Activated CD8-positive, alpha-beta memory T cell treated with anti-CD3 and anti-CD28 coated beads, Interleukin-2, amount 10 ng/mL, durations not matched to agents 7 days and 5 days (primary cell): ENCODE results near the gene CYTH2. TPM values are rescaled to one million over a fixed set of nuclear protein-coding genes. Genes with fewer than 3 reads are reported as not detected.
"Not testable (repeated sequence)": the region's sequence is repeated elsewhere in the genome, so short reads cannot be mapped to it uniquely, and the experiment has no call there.

Experiments used
- ATAC-seq: fragments of 150-1000 bp; cut with Tn5 transposase; one replicate; pipeline ENCODE4 v1.10.0; 2021; ENCODE audit warnings: moderate library complexity
- CTCF ChIA-PET: fragments of 350-600 bp; sonication (Branson Sonifier 250); formaldehyde crosslinking; loops from one replicate; lab custom pipeline; 2021; ENCODE audit warnings: antibody characterized with exemption; lab: Charles Lee
- DNase-seq: peaks from one replicate; pipeline ENCODE4 v3.0.0-alpha.2; 2020
- H3K27ac Mint-ChIP-seq: one replicate; pipeline ENCODE4 v1.8.0; 2021; ENCODE audit warnings: mild to moderate bottlenecking, mixed read lengths
- H3K27me3 Mint-ChIP-seq: one replicate; pipeline ENCODE4 v1.8.0; 2021; ENCODE audit warnings: mixed read lengths
- H3K36me3 Mint-ChIP-seq: one replicate; pipeline ENCODE4 v1.8.0; 2021; ENCODE audit warnings: mild to moderate bottlenecking, mixed read lengths
- H3K4me1 Mint-ChIP-seq: one replicate; pipeline ENCODE4 v1.8.0; 2021; ENCODE audit warnings: mixed read lengths
- H3K4me3 Mint-ChIP-seq: one replicate; pipeline ENCODE4 v1.8.0; 2021; ENCODE audit warnings: mild to moderate bottlenecking, moderate library complexity, mixed read lengths
- H3K9me3 Mint-ChIP-seq: one replicate; pipeline ENCODE4 v1.8.0; 2022; ENCODE audit warnings: low read depth, mixed read lengths
- total RNA-seq, 2 experiments: library from RNA; stranded (reverse); gene quantifications; one replicate each; pipeline ENCODE4 v1.2.3, GENCODE V29; 2021

CYTH2 gene
- total RNA-seq, 2 experiments from 2014 or later = 42.5 to 47.8 TPM

DNA sequence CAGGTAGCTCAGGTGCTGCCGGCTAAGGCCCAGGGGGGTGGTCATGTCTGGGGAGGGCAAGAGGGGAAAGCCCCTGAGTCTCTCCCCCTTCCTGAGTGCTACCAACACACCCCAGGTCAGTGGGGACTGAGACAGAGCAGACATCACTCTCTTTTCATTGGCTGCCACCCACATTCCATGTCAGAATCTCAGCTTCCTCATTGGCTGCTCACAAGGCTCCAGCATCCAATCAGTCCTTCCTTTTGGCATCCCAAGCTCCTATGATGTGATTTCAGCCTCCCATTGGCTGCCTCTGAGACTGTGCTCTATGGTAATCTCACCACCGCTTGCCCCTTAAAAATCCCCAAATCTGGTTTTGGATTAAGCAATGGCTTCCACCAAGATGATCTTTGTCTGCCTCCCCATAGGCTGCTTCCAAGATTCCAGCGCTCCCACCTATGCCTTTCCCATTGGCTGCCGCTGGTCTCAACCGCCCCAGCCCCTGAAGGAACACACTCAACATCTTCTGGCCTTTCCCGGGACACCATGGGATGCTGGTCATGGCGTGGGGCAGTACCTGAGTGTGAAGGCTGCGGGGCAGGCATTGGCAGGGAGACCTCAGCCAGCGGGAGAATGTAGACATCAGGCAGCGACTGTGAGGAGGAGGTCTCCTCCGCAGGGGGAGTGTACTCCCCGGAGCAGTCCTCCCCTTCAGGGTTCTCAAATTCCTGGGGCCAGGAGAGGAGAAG lies 40.5 kb downstream of the CYTH2 start:
- H3K4me3 Mint-ChIP-seq = no peak overlapping the region
- CTCF ChIA-PET = interaction anchor here (1.0 to 9.6 kb wide), 4 partner anchors 9 to 77 kb away, joined by 3 to 221 read pairs (median 10); no protein-coding TSS in a partner anchor

DNA sequence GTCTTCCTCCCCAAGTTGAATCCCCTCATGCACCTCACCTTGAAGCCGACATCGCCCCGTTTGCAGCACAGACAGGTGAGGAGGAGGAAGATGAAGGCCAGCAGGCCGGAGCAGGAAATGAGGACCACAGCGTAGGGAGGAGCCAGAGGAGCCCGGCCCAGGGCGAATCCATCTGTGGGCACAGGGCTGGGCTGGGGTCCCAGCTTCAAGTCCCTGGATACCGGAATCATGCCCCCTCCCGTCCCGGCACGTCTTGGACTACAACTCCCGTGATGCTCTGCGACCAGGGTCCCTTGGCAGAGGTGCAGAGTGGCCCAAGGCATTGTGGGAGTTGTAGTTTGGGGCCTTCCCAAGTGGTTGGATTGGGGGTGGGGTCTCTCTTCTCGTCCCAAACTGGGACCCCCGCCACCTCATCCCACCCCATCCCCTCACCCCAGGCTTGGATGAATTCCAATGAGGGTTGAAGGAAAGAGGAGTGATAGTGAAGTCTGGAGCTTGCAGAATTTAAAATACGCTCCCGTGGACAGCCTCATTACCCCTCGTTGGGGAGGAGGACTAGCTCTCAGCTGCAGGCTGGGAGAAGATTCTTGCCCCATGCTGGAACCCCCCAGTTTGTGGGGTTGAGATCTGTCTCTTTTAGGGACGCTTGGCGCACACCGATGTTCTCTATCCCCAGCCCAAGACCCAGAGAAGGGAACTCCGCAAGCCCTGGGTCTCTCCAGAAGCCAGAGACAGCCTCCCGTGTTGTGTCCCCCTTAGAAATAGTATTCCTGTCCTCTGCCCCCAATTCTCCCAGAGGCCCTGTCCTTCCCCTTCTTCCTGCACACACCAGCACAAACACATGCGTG lies 41.5 kb downstream of the CYTH2 start:
- H3K9me3 Mint-ChIP-seq = no peaks in the 10 kb centered on the region
- peak overlapping the region; percentile 74 for H3K4me3 Mint-ChIP-seq
- no peaks in the 10 kb centered on the region for H3K27me3 Mint-ChIP-seq
- peak overlapping the region; percentile 76 for H3K27ac Mint-ChIP-seq
- ATAC-seq (peak; percentile 50), DNase-seq (peak; percentile 87)
- peaks cover 21% of the 10 kb centered on the region for H3K4me1 Mint-ChIP-seq
- no peaks in the 10 kb centered on the region for H3K36me3 Mint-ChIP-seq
- CTCF ChIA-PET = interaction anchor here (0.9 to 9.6 kb wide), 4 partner anchors 10 to 76 kb away, joined by 3 to 221 read pairs (median 3); no protein-coding TSS in a partner anchor

More for the DNA sequence above, 40.5 kb downstream of the CYTH2 start:
- DNase-seq (peak; percentile 41), ATAC-seq (no peak)
- H3K4me1 Mint-ChIP-seq = peaks cover 18% of the 10 kb centered on the region
- no peak overlapping the region for H3K27ac Mint-ChIP-seq
- H3K9me3 Mint-ChIP-seq = no peaks in the 10 kb centered on the region
- H3K27me3 Mint-ChIP-seq = no peaks in the 10 kb centered on the region
- no peaks in the 10 kb centered on the region for H3K36me3 Mint-ChIP-seq

DNA sequence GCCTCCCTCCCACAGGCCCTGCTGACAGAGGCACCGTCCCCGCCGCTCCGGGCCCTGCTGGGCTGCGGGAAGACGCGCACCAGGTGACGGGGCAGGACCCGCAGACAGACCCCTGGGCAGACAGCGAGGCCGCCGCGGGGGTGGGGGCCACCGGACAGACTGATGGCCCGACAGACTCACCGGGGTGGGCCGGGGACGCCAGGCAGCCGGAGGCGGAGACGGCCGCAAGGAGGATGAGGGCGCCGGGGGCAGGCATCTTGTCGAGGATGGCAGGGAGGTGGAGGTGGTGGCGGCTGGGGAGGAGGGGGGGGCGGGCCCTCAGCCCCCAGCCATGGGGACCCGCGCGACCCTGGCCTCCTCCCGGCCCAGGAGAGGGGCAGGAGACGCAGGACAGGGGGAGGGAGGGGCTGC lies 42.2 kb downstream of the CYTH2 start:
- DNase-seq (no peak), ATAC-seq (peak; percentile 6)
- Mint-ChIP-seq H3K36me3 (no peaks in the 10 kb centered on the region), H3K4me1 (peaks cover 21% of the 10 kb centered on the region), H3K9me3 (no peaks in the 10 kb centered on the region), H3K4me3 (peak overlapping the region; percentile 74), H3K27me3 (no peaks in the 10 kb centered on the region), H3K27ac (no peak overlapping the region)
- CTCF ChIA-PET = interaction anchor here (0.9 to 9.6 kb wide), 3 partner anchors 22 to 76 kb away, joined by 3 to 221 read pairs (median 13); no protein-coding TSS in a partner anchor

DNA sequence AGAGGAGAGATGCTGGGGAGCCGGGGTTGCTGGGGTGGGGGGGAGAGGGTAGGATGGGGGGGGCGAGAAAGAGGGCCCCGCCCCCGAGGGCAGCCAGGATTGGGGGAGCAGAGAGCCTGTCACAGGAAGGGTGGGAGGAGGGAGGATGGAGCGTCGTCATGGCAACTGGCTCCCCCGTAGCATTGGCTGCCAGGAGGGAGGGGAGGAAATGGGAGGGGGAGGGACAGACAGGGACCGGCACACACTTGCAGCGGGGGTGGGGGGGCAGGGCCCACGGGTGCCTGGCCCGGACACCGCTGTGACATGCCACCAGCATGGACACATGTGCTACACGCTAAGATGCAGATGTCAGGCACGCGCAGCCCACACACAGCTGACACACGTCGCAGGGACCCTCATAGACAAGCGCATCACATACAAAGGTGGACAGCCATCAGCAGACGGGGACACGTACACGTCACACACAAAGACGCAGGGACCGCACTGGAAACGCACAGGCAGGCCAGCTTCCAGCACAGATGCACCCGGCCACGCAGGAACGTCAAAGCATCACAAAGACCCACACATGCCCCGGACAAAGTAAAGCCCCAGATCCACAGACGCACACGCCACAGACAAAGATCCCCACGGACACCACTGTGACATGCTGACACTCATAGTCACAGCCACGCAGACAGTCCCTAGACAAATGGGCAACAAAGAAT lies 42.8 kb downstream of the CYTH2 start, which contains the start of gene LMTK3:
Gene LMTK3 (minus strand): TSS at position 36 of the 704 bp plus-strand sequence. CDS start 259 bp downstream, outside the sequence.
- CTCF ChIA-PET = interaction anchor here (0.6 to 3.6 kb wide), 2 partner anchors 72 to 76 kb away, joined by 3 to 13 read pairs; no protein-coding TSS in a partner anchor
- DNase-seq (peak; percentile 90), ATAC-seq (peak; percentile 64)
- Mint-ChIP-seq H3K27ac (peak within 1 kb of the TSS; percentile 76), H3K4me1 (peaks cover 21% of the 10 kb centered on the region), H3K36me3 (no peaks in the 10 kb centered on the region), H3K9me3 (no peaks in the 10 kb centered on the region), H3K27me3 (no peaks in the 10 kb centered on the region), H3K4me3 (peak within 1 kb of the TSS; percentile 74)

DNA sequence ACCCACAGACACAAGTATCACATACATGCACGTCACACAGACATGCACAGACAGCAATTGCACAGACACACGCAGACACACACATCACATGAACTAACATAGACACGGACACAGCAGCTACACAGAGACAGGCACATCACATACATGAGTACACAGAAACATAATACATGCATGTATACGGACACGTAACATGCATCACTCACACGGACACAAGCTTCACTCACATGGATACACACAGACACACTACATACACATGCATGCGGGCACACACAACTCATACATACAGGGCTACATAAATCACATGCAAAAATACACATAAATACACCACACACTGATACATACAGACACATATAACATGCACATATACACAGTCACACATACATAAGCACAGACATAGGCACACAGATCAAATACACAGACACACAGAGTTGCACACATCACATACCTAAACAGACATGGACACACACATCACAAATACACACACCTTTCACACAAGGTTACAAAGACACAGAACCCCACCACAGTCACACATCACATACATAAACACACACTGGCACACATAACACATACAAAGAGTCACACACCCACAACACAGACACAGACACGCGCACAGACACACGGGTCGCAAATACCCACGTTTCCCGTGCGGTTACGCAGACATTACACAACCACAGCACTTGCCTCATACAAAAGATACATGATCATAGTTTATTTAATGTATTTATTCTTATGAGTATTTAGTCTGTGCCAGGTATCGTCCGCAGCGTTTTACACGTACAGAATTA lies 43.5 kb downstream of the CYTH2 start:
- ATAC-seq (no peak), DNase-seq (no peak)
- Mint-ChIP-seq H3K27me3 (no peaks in the 10 kb centered on the region), H3K9me3 (no peaks in the 10 kb centered on the region), H3K4me1 (peaks cover 21% of the 10 kb centered on the region), H3K4me3 (no peak overlapping the region), H3K36me3 (no peaks in the 10 kb centered on the region), H3K27ac (no peak overlapping the region)
- CTCF ChIA-PET = interaction anchor here (0.6 to 3.6 kb wide), 4 partner anchors 72 to 105 kb away, joined by 3 to 13 read pairs (median 6); no protein-coding TSS in a partner anchor

DNA sequence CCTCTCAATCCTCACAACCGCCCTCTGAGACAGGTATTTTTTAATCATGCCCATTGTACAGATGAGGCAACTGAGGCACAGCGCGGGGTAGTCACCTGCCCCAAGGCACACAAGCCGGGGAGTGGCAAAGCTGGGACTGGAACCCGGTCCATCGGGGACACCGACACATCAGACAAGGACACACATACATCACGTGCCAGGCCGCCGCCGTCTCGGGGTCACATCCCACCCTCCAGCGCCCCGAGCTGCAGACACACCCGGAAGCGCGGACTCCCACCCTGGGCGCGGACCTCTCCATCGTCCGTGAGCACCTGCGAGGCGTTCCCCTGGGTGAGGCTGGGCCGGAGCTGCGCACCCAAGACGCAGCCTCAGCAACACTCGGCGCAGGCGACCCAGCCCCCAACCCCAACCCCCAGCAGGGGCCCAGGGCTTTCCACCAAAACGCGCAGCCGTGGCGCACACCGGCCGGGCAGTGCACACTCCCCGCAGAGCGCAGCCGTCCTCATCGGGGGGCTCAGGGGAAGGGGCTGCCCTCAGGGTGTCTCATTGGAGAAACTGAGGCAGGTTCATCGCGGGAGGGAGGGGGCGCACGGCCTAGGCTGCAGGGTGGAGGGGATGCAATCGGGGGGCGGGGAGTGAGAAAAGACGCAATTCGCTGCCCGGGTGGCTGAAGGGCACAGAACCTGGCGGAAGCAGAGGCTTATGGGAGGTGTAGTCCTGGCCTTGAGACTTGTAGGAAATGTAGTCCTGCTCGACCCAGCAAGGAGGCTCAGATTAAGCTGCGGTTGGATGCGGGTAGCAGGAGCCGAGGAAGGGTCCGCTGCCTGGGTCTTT lies 44.3 kb downstream of the CYTH2 start:
- ATAC-seq = peak; percentile 81

DNA sequence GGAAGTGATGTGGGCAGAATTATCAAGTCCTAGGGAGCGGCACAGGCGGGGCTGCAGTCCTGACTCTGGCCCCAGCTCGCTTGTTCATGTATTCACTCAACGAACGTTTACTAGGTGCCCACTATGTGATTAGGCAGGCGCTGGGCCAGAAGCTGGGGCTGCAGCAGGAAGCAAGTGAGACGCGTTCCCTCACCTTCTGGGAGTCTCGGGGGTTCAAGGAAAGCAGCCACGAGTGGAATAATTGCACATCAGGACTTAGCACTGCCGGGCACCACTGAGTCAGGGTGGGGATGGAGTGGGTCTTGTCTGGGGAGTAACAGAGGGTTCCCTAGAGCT lies 44.9 kb downstream of the CYTH2 start:
- no peak for DNase-seq
- Mint-ChIP-seq H3K4me3 (no peak overlapping the region), H3K36me3 (no peaks in the 10 kb centered on the region), H3K27ac (no peak overlapping the region), H3K27me3 (no peaks in the 10 kb centered on the region), H3K9me3 (no peaks in the 10 kb centered on the region), H3K4me1 (peaks cover 21% of the 10 kb centered on the region)
- CTCF ChIA-PET = interaction anchor here (0.6 to 3.6 kb wide), 8 partner anchors 9 to 329 kb away, joined by 3 to 13 read pairs (median 3); no protein-coding TSS in a partner anchor
- no peak for ATAC-seq

More for the DNA sequence above, 44.3 kb downstream of the CYTH2 start:
- Mint-ChIP-seq H3K9me3 (no peaks in the 10 kb centered on the region), H3K27me3 (no peaks in the 10 kb centered on the region), H3K36me3 (no peaks in the 10 kb centered on the region), H3K4me1 (peaks cover 21% of the 10 kb centered on the region), H3K27ac (no peak overlapping the region), H3K4me3 (no peak overlapping the region)
- peak; percentile 88 for DNase-seq
- CTCF ChIA-PET = interaction anchor here (0.9 to 3.6 kb wide), 6 partner anchors 9 to 329 kb away, joined by 3 to 13 read pairs (median 4); no protein-coding TSS in a partner anchor

DNA sequence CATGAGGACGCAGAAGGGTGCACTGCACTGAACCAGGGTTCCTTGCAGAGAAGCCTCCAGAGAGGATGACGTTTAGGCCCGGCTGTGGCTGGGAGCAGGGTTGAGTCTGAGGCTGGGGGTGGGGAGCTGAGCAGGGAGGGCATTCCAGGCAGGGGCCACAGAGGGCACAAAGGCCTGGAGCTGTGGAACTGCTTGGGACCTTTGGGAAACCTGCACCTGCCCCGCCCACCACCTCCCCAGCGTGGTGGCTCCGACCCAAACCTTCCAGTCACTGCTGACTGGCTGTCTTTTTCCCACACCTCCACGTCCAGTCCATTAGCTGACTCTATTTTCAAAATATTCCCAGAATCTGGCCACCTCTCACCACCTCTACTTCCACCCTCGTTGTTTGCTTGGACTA lies 47.4 kb downstream of the CYTH2 start:
- Mint-ChIP-seq H3K27ac (no peak overlapping the region), H3K4me3 (no peak overlapping the region), H3K9me3 (no peaks in the 10 kb centered on the region), H3K4me1 (peaks cover 11% of the 10 kb centered on the region), H3K36me3 (no peaks in the 10 kb centered on the region), H3K27me3 (no peaks in the 10 kb centered on the region)
- ATAC-seq = no peak
- CTCF ChIA-PET = interaction anchor here (1.4 kb wide), 1 partner anchor 11 kb away, joined by 5 read pairs; no protein-coding TSS in a partner anchor
- no peak for DNase-seq

DNA sequence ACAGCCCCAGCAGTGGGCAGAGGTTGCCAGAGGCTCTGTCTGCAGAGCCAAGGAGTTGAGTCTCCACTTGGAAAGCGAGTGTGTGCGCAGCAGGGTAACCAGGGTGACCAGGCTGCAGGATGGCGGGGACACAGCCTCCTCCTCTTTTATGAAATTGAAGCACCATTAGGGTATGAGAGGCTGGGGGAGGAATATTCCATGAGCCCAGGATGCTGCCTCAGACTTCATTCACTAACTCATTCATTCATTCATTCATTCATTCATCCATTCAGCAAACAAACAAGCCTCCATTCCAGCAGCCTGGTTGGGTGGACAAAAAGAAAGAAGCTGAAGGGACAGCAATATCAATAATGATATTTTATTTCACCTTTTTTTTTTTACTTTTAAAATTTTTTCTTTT lies 49.0 kb downstream of the CYTH2 start:
- DNase-seq = no peak
- CTCF ChIA-PET = interaction anchor here (1.0 to 1.4 kb wide), 2 partner anchors 12 to 91 kb away, joined by 3 to 5 read pairs; no protein-coding TSS in a partner anchor
- peaks cover 11% of the 10 kb centered on the region for H3K4me1 Mint-ChIP-seq
- H3K9me3 Mint-ChIP-seq = no peaks in the 10 kb centered on the region
- no peaks in the 10 kb centered on the region for H3K36me3 Mint-ChIP-seq
- no peak overlapping the region for H3K4me3 Mint-ChIP-seq
- no peak for ATAC-seq
- H3K27ac Mint-ChIP-seq = no peak overlapping the region
- no peaks in the 10 kb centered on the region for H3K27me3 Mint-ChIP-seq

DNA sequence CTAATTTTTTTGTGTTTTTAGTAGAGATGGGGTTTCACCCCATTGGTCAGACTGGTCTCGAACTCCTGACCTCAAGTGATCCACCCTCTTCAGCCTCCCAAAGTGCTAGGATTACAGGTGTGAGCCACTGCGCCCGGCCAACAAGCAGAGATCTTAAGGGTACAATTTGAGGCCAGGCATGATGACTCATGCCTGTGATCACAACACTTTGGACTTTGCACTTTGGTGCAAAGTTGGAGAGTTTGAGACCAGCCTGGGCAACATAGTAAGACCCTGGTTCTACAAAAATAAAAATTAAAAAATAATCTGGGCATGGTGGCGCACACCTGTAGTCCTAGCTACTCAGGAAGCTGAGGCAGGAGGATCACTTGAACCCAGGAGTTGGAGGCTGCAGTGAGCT lies 50.3 kb downstream of the CYTH2 start:
- H3K36me3 Mint-ChIP-seq, H3K4me3 Mint-ChIP-seq, H3K27me3 Mint-ChIP-seq, DNase-seq, H3K4me1 Mint-ChIP-seq, H3K27ac Mint-ChIP-seq, H3K9me3 Mint-ChIP-seq, ATAC-seq: not testable (repeated sequence)
- CTCF ChIA-PET = interaction anchor here (1.0 kb wide), 1 partner anchor 90 kb away, joined by 3 read pairs; no protein-coding TSS in a partner anchor

DNA sequence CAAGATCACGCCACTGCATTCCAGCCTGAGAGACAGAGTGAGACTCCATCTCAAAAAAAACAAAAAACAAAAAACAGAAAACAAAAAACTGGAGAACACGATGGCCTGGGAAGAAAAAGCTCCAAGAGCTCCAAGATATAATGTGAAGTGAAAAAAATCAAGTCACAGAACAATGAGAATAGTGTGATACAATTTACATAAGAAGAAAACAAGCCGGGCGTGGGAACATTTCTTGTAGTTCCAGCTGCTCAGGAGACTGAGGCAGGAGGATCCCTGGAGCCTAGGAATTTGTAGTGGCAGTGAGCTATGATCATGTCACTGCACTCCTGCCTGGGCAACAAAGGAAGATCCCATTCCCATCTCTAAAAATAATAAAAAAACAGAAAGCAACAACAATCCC lies 51.0 kb downstream of the CYTH2 start:
- Mint-ChIP-seq H3K27ac (no peak overlapping the region), H3K36me3 (no peaks in the 10 kb centered on the region), H3K4me1 (no peaks in the 10 kb centered on the region), H3K27me3 (no peaks in the 10 kb centered on the region), H3K9me3 (peaks cover 2% of the 10 kb centered on the region), H3K4me3 (no peak overlapping the region)
- ATAC-seq = no peak
- CTCF ChIA-PET = interaction anchor here (0.8 kb wide), 1 partner anchor 68 kb away, joined by 4 read pairs; no protein-coding TSS in a partner anchor
- DNase-seq = no peak
